IMR-90 (cell line): ENCODE data around the gene CDH13. TPM values are rescaled to one million over a fixed set of nuclear protein-coding genes. Genes with fewer than 3 reads are reported as not detected.

ENCODE experiments used
- ATAC-seq: fragments of 200-7000 bp; cut with Tn5 transposase; 2 replicates; pipeline ENCODE4 v1.9.1; 2020; ENCODE audit warnings: low read depth, mild to moderate bottlenecking, moderate library complexity
- BruUV-seq: library from RNA; stranded (reverse); fragments of 400-500 nt; replicated peaks from 2 replicates; lab custom pipeline; 2021; lab: Mats Ljungman, UMichigan
- CTCF ChIA-PET: fragments of 300-600 bp; formaldehyde crosslinking; extraction: SDS; loops from one replicate; lab custom pipeline; 2021; ENCODE audit warnings: antibody characterized with exemption; lab: Yijun Ruan, JAX
- POLR2A ChIA-PET: fragments of 300-600 bp; sonication (Branson Sonifier 250); formaldehyde crosslinking; loops from one replicate; lab custom pipeline; 2022; ENCODE audit warnings: antibody characterized with exemption; ENCODE audit not compliant: unreplicated experiment; lab: Charles Lee
- DNase-seq: peaks from one replicate; pipeline ENCODE4 v3.0.0; 2013
- H2AFZ ChIP-seq: replicated peaks from 2 replicates; pipeline ENCODE3; 2013; ENCODE audit warnings: low read length, mild to moderate bottlenecking; ENCODE audit not compliant: poor library complexity
- H2AK5ac ChIP-seq: 2 replicates; pipeline ENCODE4 v1.6.1; 2013; ENCODE audit warnings: low read depth, low read length, inconsistent platforms
- H2AK9ac ChIP-seq: replicated peaks from 2 replicates; pipeline ENCODE3; 2013; ENCODE audit warnings: mild to moderate bottlenecking, low read depth, low read length, moderate library complexity; ENCODE audit not compliant: poor library complexity
- H2BK120ac ChIP-seq: 2 replicates; pipeline ENCODE4 v1.6.1; 2013; ENCODE audit warnings: low read depth, low read length, inconsistent platforms
- H2BK15ac ChIP-seq: 3 replicates; pipeline ENCODE4 v1.6.1; 2013; ENCODE audit warnings: low read depth, low read length, inconsistent platforms
- H2BK20ac ChIP-seq: 2 replicates; pipeline ENCODE4 v1.6.1; 2013; ENCODE audit warnings: low read depth, mild to moderate bottlenecking, inconsistent platforms, low read length, moderate library complexity
- H2BK5ac ChIP-seq: 2 replicates; pipeline ENCODE4 v1.6.1; 2013; ENCODE audit warnings: mild to moderate bottlenecking, low read depth, low read length, inconsistent platforms; ENCODE audit not compliant: poor library complexity, severe bottlenecking
- H3K14ac ChIP-seq: replicated peaks from 2 replicates; pipeline ENCODE4 v1.6.1; 2013; ENCODE audit warnings: low read depth, low read length, inconsistent platforms
- H3K18ac ChIP-seq: 2 replicates; pipeline ENCODE4 v1.6.1; 2013; ENCODE audit warnings: low read depth, low read length, control low read depth
- H3K23ac ChIP-seq: 2 replicates; pipeline ENCODE4 v1.6.1; 2013; ENCODE audit warnings: low read depth, low read length, inconsistent platforms
- H3K27ac ChIP-seq: 2 replicates; pipeline ENCODE4 v1.5.1; 2013; ENCODE audit warnings: mild to moderate bottlenecking, control low read depth, low read length; ENCODE audit not compliant: insufficient read depth
- H3K27me3 ChIP-seq: 2 replicates; pipeline ENCODE4 v1.6.1; 2013; ENCODE audit warnings: low read length; ENCODE audit not compliant: control insufficient read depth, insufficient read depth
- H3K36me3 ChIP-seq: 2 replicates; pipeline ENCODE4 v1.6.1; 2013; ENCODE audit warnings: low read length, mixed read lengths; ENCODE audit not compliant: control insufficient read depth, insufficient read depth
- H3K4ac ChIP-seq: 2 replicates; pipeline ENCODE4 v1.6.1; 2013; ENCODE audit warnings: low read depth, low read length, inconsistent platforms
- H3K4me1 ChIP-seq: 2 replicates; pipeline ENCODE4 v1.6.1; 2013; ENCODE audit warnings: low read length, mixed read lengths; ENCODE audit not compliant: control insufficient read depth, insufficient read depth
- H3K4me2 ChIP-seq: 2 replicates; pipeline ENCODE4 v1.6.1; 2013; ENCODE audit warnings: low read depth, mild to moderate bottlenecking, control low read depth, low read length, moderate library complexity
- H3K4me3 ChIP-seq: 2 replicates; pipeline ENCODE4 v1.5.1; 2013; ENCODE audit warnings: low read depth, mild to moderate bottlenecking, control low read depth, low read length, moderate library complexity; ENCODE audit not compliant: insufficient read depth
- H3K56ac ChIP-seq: 2 replicates; pipeline ENCODE4 v1.6.1; 2013; ENCODE audit warnings: low read length, inconsistent platforms; ENCODE audit not compliant: insufficient read depth; ENCODE audit errors: extremely low read depth
- H3K79me1 ChIP-seq, 2 experiments: 2 replicates each; pipeline ENCODE4 v1.6.1; 2013; ENCODE audit warnings: low read length in 2 of 2, inconsistent platforms in 1 of 2, low read depth in 1 of 2
- H3K9ac ChIP-seq: 2 replicates; pipeline ENCODE4 v1.6.1; 2013; ENCODE audit warnings: low read depth, low read length, control low read depth
- H3K9me1 ChIP-seq: 2 replicates; pipeline ENCODE4 v1.6.1; 2013; ENCODE audit warnings: low read length, inconsistent platforms; ENCODE audit not compliant: insufficient read depth
- H3K9me3 ChIP-seq: 2 replicates; pipeline ENCODE4 v1.6.1; 2013; ENCODE audit warnings: low read length; ENCODE audit not compliant: control insufficient read depth, insufficient read depth
- H4K20me1 ChIP-seq: 2 replicates; pipeline ENCODE4 v1.6.1; 2013; ENCODE audit warnings: low read length, inconsistent platforms; ENCODE audit not compliant: insufficient read depth
- H4K5ac ChIP-seq: 2 replicates; pipeline ENCODE4 v1.6.1; 2013; ENCODE audit warnings: mild to moderate bottlenecking, low read depth, low read length, control low read depth
- H4K8ac ChIP-seq, 2 experiments: 2 replicates each; pipeline ENCODE4 v1.6.1; 2013; ENCODE audit warnings: low read depth in 2 of 2, low read length in 2 of 2, control low read depth in 1 of 2, inconsistent platforms in 1 of 2
- H4K91ac ChIP-seq: 2 replicates; pipeline ENCODE4 v1.6.1; 2013; ENCODE audit warnings: low read depth, low read length, inconsistent platforms; ENCODE audit not compliant: insufficient read depth
- BHLHE40 ChIP-seq: fragments of 150-350 bp; IDR thresholded peaks from 2 replicates; pipeline ENCODE4 v1.6.1; 2016; ENCODE audit warnings: mild to moderate bottlenecking, low read depth, low read length
- CHD1 ChIP-seq: IDR thresholded peaks from 2 replicates; pipeline ENCODE4 v1.6.1; 2012; ENCODE audit warnings: low read depth, low read length, improper control_type of control experiment
- MXI1 ChIP-seq: IDR thresholded peaks from 2 replicates; pipeline ENCODE4 v1.6.1; 2012; ENCODE audit warnings: low read depth, mild to moderate bottlenecking, low read length, moderate library complexity, borderline replicate concordance
- RAD21 ChIP-seq: IDR thresholded peaks from 2 replicates; pipeline ENCODE4 v1.6.1; 2012; ENCODE audit warnings: low read length, improper control_type of control experiment
- RCOR1 ChIP-seq: IDR thresholded peaks from 2 replicates; pipeline ENCODE4 v1.6.1; 2012; ENCODE audit warnings: mild to moderate bottlenecking, low read length, improper control_type of control experiment; ENCODE audit not compliant: insufficient replicate concordance
- SMC3 ChIP-seq: fragments of 150-350 bp; IDR thresholded peaks from 2 replicates; pipeline ENCODE4 v1.6.1; 2016; ENCODE audit warnings: low read depth, mild to moderate bottlenecking, antibody characterized with exemption, low read length, moderate library complexity
- WGBS, 2 experiments: methylation state at CpG; one replicate each; pipeline versions ENCODE4 v1.1.5 to v1.1.7; 2013; ENCODE audit warnings: missing lambda C conversion rate in 2 of 2; ENCODE audit not compliant: insufficient read length in 1 of 2; ENCODE audit errors: extremely low coverage in 2 of 2; 5-methylcytosine and 5-hydroxymethylcytosine counted together
- dilution Hi-C: fragments of 300-500 bp; cut with HindIII; formaldehyde crosslinking; loops from one replicate; pipeline ENCODE4 v1.14.3; 2018; ENCODE audit warnings: low sequenced_read_pairs; ENCODE audit not compliant: unreplicated experiment
- in situ Hi-C: fragments of 300-500 bp; cut with MboI; formaldehyde crosslinking; loops from 3 replicates; pipeline ENCODE4 v1.14.3; 2019; ENCODE audit warnings: low sequenced_read_pairs, inconsistent platforms, mixed read lengths
- intact Hi-C: fragments of 100-400 bp; cut with micrococcal nuclease; formaldehyde crosslinking; loops from 2 replicates; pipeline ENCODE4 v1.10.0; 2022
- polyA plus RNA-seq, 3 experiments: library from polyadenylated mRNA; depleted of rRNA; stranded (reverse); fragments of >200 nt; gene quantifications; 2 replicates each; pipeline ENCODE4 v1.2.3, GENCODE V29; 2012; ENCODE audit warnings: low replicate concordance in 1 of 3
- total RNA-seq: library from RNA; depleted of rRNA; stranded (reverse); fragments of >200 nt; gene quantifications from 2 replicates; pipeline ENCODE4 v1.2.3, GENCODE V29; 2012
- TF ChIP-seq, protein P1 (sequence below): fragments of 150-350 bp; IDR thresholded peaks from 2 replicates; pipeline ENCODE4 v1.6.1; 2017; ENCODE audit warnings: mild to moderate bottlenecking, antibody characterized with exemption, low read length, low read depth

Gene CDH13
- total and polyA plus RNA-seq, 2 of the 4 experiments (the other 2 are of a cell fraction): 61.6 to 74.7 TPM

DNA sequence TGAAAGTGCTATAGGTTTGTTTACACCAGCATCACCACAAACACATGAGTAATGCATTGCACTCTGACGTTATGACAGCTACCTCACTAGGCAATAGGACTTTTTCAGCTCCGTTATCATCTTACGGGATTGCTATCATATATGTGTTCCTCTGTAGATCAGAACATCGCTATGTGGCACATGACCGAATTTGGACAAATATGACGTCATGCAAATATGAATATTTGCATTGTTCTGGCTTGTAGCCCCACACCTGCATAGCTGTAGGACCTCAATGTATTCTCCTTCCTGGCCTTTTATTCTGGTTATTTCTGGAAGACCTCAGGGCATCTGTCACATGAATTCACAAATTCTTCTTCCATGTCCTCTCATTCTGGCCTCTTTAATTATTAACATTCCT lies 393.2 kb downstream of the CDH13 start:
- no peak overlapping the region for H4K5ac ChIP-seq
- no peak overlapping the region for H2AK9ac ChIP-seq
- peaks cover 0 to 6% of the 10 kb centered on the region in 2 experiments; a peak in 1 of 4 replicates for H3K79me1 ChIP-seq
- H2AK5ac ChIP-seq: no peak overlapping the region
- no peak overlapping the region for H2BK15ac ChIP-seq
- no peak overlapping the region for H3K4me2 ChIP-seq
- no TSS peak for BruUV-seq
- H4K20me1 ChIP-seq: no peaks in the 10 kb centered on the region
- H3K9me3 ChIP-seq: no peaks in the 10 kb centered on the region
- no peaks in the 10 kb centered on the region for H3K9me1 ChIP-seq
- ATAC-seq (no peak), DNase-seq (no peak)
- no peak overlapping the region for H2BK120ac ChIP-seq
- no peaks in the 10 kb centered on the region for H3K27me3 ChIP-seq
- H3K9ac ChIP-seq: no peak overlapping the region
- ChIA-PET POLR2A (no interaction called here), CTCF (interaction anchor here (0.6 kb wide), 1 partner anchor 12 kb away, joined by 3 read pairs; no protein-coding TSS in a partner anchor)
- intact Hi-C loops: no loop called here
- no peaks in the 10 kb centered on the region for H3K4me1 ChIP-seq
- dilution Hi-C loops: no loop called here
- TF ChIP-seq SMC3 (no peak), RAD21 (no peak), BHLHE40 (no peak), RCOR1 (no peak), MXI1 (no peak), CHD1 (no peak)
- TF ChIP-seq, protein P1, sequence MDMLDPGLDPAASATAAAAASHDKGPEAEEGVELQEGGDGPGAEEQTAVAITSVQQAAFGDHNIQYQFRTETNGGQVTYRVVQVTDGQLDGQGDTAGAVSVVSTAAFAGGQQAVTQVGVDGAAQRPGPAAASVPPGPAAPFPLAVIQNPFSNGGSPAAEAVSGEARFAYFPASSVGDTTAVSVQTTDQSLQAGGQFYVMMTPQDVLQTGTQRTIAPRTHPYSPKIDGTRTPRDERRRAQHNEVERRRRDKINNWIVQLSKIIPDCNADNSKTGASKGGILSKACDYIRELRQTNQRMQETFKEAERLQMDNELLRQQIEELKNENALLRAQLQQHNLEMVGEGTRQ: no peak
- no peak overlapping the region for H3K4me3 ChIP-seq
- H2BK20ac ChIP-seq: no peak overlapping the region
- no peak overlapping the region for H4K8ac ChIP-seq
- no peak overlapping the region for H3K4ac ChIP-seq
- H4K91ac ChIP-seq: no peak overlapping the region
- H3K36me3 ChIP-seq: no peaks in the 10 kb centered on the region
- no peak overlapping the region for H3K18ac ChIP-seq
- in situ Hi-C loops: no loop called here
- 97% methylated on average over 5 of the region's 6 CpGs; no CpG with 5 or more reads in 1 of the 2 experiments for WGBS, 2 experiments
- H3K56ac ChIP-seq: no peak overlapping the region
- no peak overlapping the region for H3K14ac ChIP-seq
- no peak overlapping the region for H2AFZ ChIP-seq
- H2BK5ac ChIP-seq: no peak overlapping the region
- no peak overlapping the region for H3K27ac ChIP-seq
- no peak overlapping the region for H3K23ac ChIP-seq
